Measurements from ENCODE around the gene TRDN.
"Not testable (repeated sequence)": the region's sequence is repeated elsewhere in the genome, so short reads cannot be mapped to it uniquely, and the experiment has no call there.

The TRDN gene

GRCh38 chr6:123589317-123589716, 47.4 kb downstream of the TRDN start:
- Histone ChIP-seq H3K4me3 (ENCODE audit: low read length) (no peak overlapping the region), H3K4me1 (ENCODE audit: control insufficient read depth, low read depth, low read length) (peaks cover 23% of the 10 kb centered on the region), H3K27me3 (ENCODE audit: control insufficient read depth, insufficient read depth, low read length) (no peaks in the 10 kb centered on the region), H3K9me3 (ENCODE audit: control insufficient read depth, low read depth, low read length) (no peaks in the 10 kb centered on the region), H3K36me3 (ENCODE audit: control insufficient read depth, low read depth, low read length) (no peaks in the 10 kb centered on the region), H3K27ac (ENCODE audit: low read length) (no peak overlapping the region), H3K9ac (ENCODE audit: low read length) (no peak overlapping the region)

- Histone ChIP-seq H3K4me1 (ENCODE audit: control insufficient read depth, low read depth, low read length) (peaks cover 23% of the 10 kb centered on the region), H3K4me3 (ENCODE audit: low read length) (no peak overlapping the region), H3K9ac (ENCODE audit: low read length) (no peak overlapping the region), H3K36me3 (ENCODE audit: control insufficient read depth, low read depth, low read length) (no peaks in the 10 kb centered on the region), H3K9me3 (ENCODE audit: control insufficient read depth, low read depth, low read length) (no peaks in the 10 kb centered on the region), H3K27ac (ENCODE audit: low read length) (no peak overlapping the region), H3K27me3 (ENCODE audit: control insufficient read depth, insufficient read depth, low read length) (no peaks in the 10 kb centered on the region)
These were observed 48.2 kb downstream of the TRDN start for GRCh38 chr6:123588546-123588895.

GRCh38 chr6:123587838-123588545, 48.8 kb downstream of the TRDN start:
- Histone ChIP-seq H3K9me3 (ENCODE audit: control insufficient read depth, low read depth, low read length) (no peaks in the 10 kb centered on the region), H3K9ac (ENCODE audit: low read length) (no peak overlapping the region), H3K4me1 (ENCODE audit: control insufficient read depth, low read depth, low read length) (peaks cover 23% of the 10 kb centered on the region), H3K4me3 (ENCODE audit: low read length) (no peak overlapping the region), H3K36me3 (ENCODE audit: control insufficient read depth, low read depth, low read length) (no peaks in the 10 kb centered on the region), H3K27ac (ENCODE audit: low read length) (no peak overlapping the region), H3K27me3 (ENCODE audit: control insufficient read depth, insufficient read depth, low read length) (no peaks in the 10 kb centered on the region)

- H3K4me3 ChIP-seq (ENCODE audit: low read length); H3K27me3 ChIP-seq (ENCODE audit: control insufficient read depth, insufficient read depth, low read length); H3K27ac ChIP-seq (ENCODE audit: low read length); H3K36me3 ChIP-seq (ENCODE audit: control insufficient read depth, low read depth, low read length); H3K9me3 ChIP-seq (ENCODE audit: control insufficient read depth, low read depth, low read length); H3K9ac ChIP-seq (ENCODE audit: low read length): not testable (repeated sequence)
- H3K4me1 ChIP-seq (ENCODE audit: control insufficient read depth, low read depth, low read length), result peaks cover 23% of the 10 kb centered on the region
These were observed 49.3 kb downstream of the TRDN start for GRCh38 chr6:123587407-123587806.

GRCh38 chr6:123580331-123580730, 56.4 kb downstream of the TRDN start:
- Histone ChIP-seq H3K27ac (ENCODE audit: low read length) (no peak overlapping the region), H3K4me1 (ENCODE audit: control insufficient read depth, low read depth, low read length) (no peaks in the 10 kb centered on the region), H3K9ac (ENCODE audit: low read length) (no peak overlapping the region), H3K9me3 (ENCODE audit: control insufficient read depth, low read depth, low read length) (no peaks in the 10 kb centered on the region), H3K27me3 (ENCODE audit: control insufficient read depth, insufficient read depth, low read length) (no peaks in the 10 kb centered on the region), H3K4me3 (ENCODE audit: low read length) (no peak overlapping the region), H3K36me3 (ENCODE audit: control insufficient read depth, low read depth, low read length) (no peaks in the 10 kb centered on the region)

GRCh38 chr6:123575188-123575587, 61.6 kb downstream of the TRDN start:
- Histone ChIP-seq H3K27me3 (ENCODE audit: control insufficient read depth, insufficient read depth, low read length) (no peaks in the 10 kb centered on the region), H3K4me3 (ENCODE audit: low read length) (no peak overlapping the region), H3K9ac (ENCODE audit: low read length) (no peak overlapping the region), H3K36me3 (ENCODE audit: control insufficient read depth, low read depth, low read length) (no peaks in the 10 kb centered on the region), H3K4me1 (ENCODE audit: control insufficient read depth, low read depth, low read length) (no peaks in the 10 kb centered on the region), H3K9me3 (ENCODE audit: control insufficient read depth, low read depth, low read length) (no peaks in the 10 kb centered on the region), H3K27ac (ENCODE audit: low read length) (no peak overlapping the region)

- H3K9me3 ChIP-seq (ENCODE audit: control insufficient read depth, low read depth, low read length), result no peaks in the 10 kb centered on the region
- H3K36me3 ChIP-seq (ENCODE audit: control insufficient read depth, low read depth, low read length), result no peaks in the 10 kb centered on the region
- no peak overlapping the region for H3K27ac ChIP-seq (ENCODE audit: low read length)
- H3K4me3 ChIP-seq (ENCODE audit: low read length), result no peak overlapping the region
- H3K27me3 ChIP-seq (ENCODE audit: control insufficient read depth, insufficient read depth, low read length), result no peaks in the 10 kb centered on the region
- no peaks in the 10 kb centered on the region for H3K4me1 ChIP-seq (ENCODE audit: control insufficient read depth, low read depth, low read length)
- H3K9ac ChIP-seq (ENCODE audit: low read length), result no peak overlapping the region
These were observed 65.7 kb downstream of the TRDN start for GRCh38 chr6:123570813-123571684.

GRCh38 chr6:123569575-123569974, 67.2 kb downstream of the TRDN start:
- H3K36me3 ChIP-seq (ENCODE audit: control insufficient read depth, low read depth, low read length), result no peaks in the 10 kb centered on the region
- H3K9me3 ChIP-seq (ENCODE audit: control insufficient read depth, low read depth, low read length), result no peaks in the 10 kb centered on the region
- H3K27ac ChIP-seq (ENCODE audit: low read length), result no peak overlapping the region
- no peak overlapping the region for H3K9ac ChIP-seq (ENCODE audit: low read length)
- peaks cover 5% of the 10 kb centered on the region for H3K4me1 ChIP-seq (ENCODE audit: control insufficient read depth, low read depth, low read length)
- no peaks in the 10 kb centered on the region for H3K27me3 ChIP-seq (ENCODE audit: control insufficient read depth, insufficient read depth, low read length)
- no peak overlapping the region for H3K4me3 ChIP-seq (ENCODE audit: low read length)

GRCh38 chr6:123565529-123565928, 71.2 kb downstream of the TRDN start:
- H3K4me1 ChIP-seq (ENCODE audit: control insufficient read depth, low read depth, low read length), result peaks cover 19% of the 10 kb centered on the region

GRCh38 chr6:123564361-123564760, 72.4 kb downstream of the TRDN start:
- H3K27me3 ChIP-seq (ENCODE audit: control insufficient read depth, insufficient read depth, low read length), result no peaks in the 10 kb centered on the region
- H3K27ac ChIP-seq (ENCODE audit: low read length), result no peak overlapping the region
- H3K4me3 ChIP-seq (ENCODE audit: low read length), result no peak overlapping the region
- H3K9me3 ChIP-seq (ENCODE audit: control insufficient read depth, low read depth, low read length), result no peaks in the 10 kb centered on the region
- H3K4me1 ChIP-seq (ENCODE audit: control insufficient read depth, low read depth, low read length), result peaks cover 19% of the 10 kb centered on the region
- no peak overlapping the region for H3K9ac ChIP-seq (ENCODE audit: low read length)
- no peaks in the 10 kb centered on the region for H3K36me3 ChIP-seq (ENCODE audit: control insufficient read depth, low read depth, low read length)

More at GRCh38 chr6:123565529-123565928, 71.2 kb downstream of the TRDN start:
- Histone ChIP-seq H3K27ac (ENCODE audit: low read length) (no peak overlapping the region), H3K9ac (ENCODE audit: low read length) (no peak overlapping the region), H3K36me3 (ENCODE audit: control insufficient read depth, low read depth, low read length) (no peaks in the 10 kb centered on the region), H3K4me3 (ENCODE audit: low read length) (no peak overlapping the region), H3K27me3 (ENCODE audit: control insufficient read depth, insufficient read depth, low read length) (no peaks in the 10 kb centered on the region), H3K9me3 (ENCODE audit: control insufficient read depth, low read depth, low read length) (no peaks in the 10 kb centered on the region)

- Histone ChIP-seq H3K27me3 (ENCODE audit: control insufficient read depth, insufficient read depth, low read length) (no peaks in the 10 kb centered on the region), H3K4me1 (ENCODE audit: control insufficient read depth, low read depth, low read length) (peaks cover 19% of the 10 kb centered on the region), H3K36me3 (ENCODE audit: control insufficient read depth, low read depth, low read length) (no peaks in the 10 kb centered on the region), H3K9me3 (ENCODE audit: control insufficient read depth, low read depth, low read length) (no peaks in the 10 kb centered on the region), H3K9ac (ENCODE audit: low read length) (no peak overlapping the region), H3K27ac (ENCODE audit: low read length) (no peak overlapping the region), H3K4me3 (ENCODE audit: low read length) (no peak overlapping the region)
These were observed 74.1 kb downstream of the TRDN start for GRCh38 chr6:123562677-123563076.

- Histone ChIP-seq H3K27me3 (ENCODE audit: control insufficient read depth, insufficient read depth, low read length) (no peaks in the 10 kb centered on the region), H3K4me3 (ENCODE audit: low read length) (no peak overlapping the region), H3K9ac (ENCODE audit: low read length) (no peak overlapping the region), H3K27ac (ENCODE audit: low read length) (no peak overlapping the region), H3K36me3 (ENCODE audit: control insufficient read depth, low read depth, low read length) (no peaks in the 10 kb centered on the region), H3K9me3 (ENCODE audit: control insufficient read depth, low read depth, low read length) (no peaks in the 10 kb centered on the region), H3K4me1 (ENCODE audit: control insufficient read depth, low read depth, low read length) (peaks cover 19% of the 10 kb centered on the region)
These were observed 74.5 kb downstream of the TRDN start for GRCh38 chr6:123562264-123562663.

All from iPS-18a (cell line).